GM18502 (cell line): ENCODE results near the gene ZNF417.
"Not testable (repeated sequence)": the region's sequence is repeated elsewhere in the genome, so short reads cannot be mapped to it uniquely, and the experiment has no call there.

Experiments used
- ATAC-seq: cut with Tn5 transposase; IDR thresholded peaks from one replicate; pipeline ENCODE4 v1.9.1; 2021; ENCODE audit warnings: mild to moderate bottlenecking; ENCODE audit not compliant: unreplicated experiment, poor library complexity

ZNF417 gene

DNA sequence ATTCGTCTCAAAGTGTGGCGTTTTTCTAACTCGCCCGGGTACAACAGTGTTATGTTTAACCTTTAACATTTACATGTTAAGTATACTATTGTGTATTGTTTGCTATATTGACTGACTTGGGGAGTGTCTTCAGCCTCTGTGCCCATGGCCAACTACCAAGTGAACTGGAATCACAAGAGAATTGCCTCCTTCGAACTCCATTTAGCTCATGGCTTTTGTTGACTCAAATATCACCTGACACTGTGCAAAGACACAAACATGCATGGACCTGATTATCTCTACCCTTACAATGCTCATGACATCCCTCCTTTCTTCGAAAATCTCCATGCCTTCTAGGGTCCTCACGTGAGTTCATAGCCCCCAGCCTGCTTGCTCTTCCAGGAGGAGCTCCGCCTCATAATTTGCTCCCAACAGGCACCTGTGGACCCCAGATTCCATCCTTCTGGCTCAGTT lies 28.3 kb downstream of the ZNF417 start:
- peak; percentile 14 for ATAC-seq

DNA sequence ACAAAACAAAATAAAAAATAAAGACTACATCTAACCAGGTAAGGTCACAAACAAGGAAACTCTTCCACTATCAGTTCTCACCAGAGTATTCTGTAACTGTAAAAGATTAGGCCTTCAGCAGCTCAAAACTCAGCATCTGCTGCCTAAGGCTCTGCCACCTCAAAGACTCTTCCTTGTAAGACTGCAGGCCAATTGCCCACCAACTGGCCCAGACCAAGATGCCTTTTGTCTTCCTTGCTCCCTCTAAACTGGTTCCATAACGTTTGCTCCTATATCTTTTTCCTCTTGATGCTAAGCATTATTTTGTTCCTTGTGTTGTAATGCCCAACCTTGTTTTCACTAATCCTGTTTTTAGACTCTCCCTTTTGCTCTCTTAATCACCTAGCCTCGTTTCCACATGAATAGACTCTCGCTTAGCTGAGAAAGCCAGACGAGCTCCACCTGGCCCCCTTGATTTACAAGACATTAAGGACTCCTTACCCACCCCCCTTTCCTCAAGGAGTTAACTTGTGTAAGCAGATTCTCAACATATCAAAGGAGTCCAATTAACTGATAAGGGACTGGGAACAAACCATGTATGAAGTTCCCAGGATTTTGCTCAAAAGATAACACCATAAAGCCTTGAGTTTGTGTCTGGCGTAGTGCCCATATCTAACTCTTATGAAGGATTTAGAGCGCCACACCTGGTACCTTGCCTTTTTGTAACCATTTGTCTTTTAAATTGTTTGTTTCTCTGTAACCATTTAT lies 29.0 kb downstream of the ZNF417 start:
- ATAC-seq: no peak

DNA sequence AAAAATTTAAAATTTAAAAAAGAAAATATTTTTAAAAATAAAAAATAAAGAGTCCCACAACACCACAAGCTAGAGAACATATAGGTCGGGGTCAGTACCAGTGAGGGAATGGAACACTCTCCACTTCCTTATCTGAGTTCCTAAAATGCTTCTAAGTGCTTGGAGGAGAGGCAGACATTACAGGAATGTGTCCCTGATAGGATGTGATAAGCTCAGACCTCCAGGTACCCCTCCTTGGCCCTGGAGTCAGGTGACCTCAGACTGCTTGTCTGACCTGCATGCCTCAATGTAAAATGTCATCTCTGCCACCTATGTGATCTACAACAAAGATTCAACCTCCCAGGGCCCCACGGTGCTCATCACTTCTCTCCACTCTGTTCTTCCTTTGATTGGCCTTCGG lies 30.3 kb downstream of the ZNF417 start:
- ATAC-seq: no peak

DNA sequence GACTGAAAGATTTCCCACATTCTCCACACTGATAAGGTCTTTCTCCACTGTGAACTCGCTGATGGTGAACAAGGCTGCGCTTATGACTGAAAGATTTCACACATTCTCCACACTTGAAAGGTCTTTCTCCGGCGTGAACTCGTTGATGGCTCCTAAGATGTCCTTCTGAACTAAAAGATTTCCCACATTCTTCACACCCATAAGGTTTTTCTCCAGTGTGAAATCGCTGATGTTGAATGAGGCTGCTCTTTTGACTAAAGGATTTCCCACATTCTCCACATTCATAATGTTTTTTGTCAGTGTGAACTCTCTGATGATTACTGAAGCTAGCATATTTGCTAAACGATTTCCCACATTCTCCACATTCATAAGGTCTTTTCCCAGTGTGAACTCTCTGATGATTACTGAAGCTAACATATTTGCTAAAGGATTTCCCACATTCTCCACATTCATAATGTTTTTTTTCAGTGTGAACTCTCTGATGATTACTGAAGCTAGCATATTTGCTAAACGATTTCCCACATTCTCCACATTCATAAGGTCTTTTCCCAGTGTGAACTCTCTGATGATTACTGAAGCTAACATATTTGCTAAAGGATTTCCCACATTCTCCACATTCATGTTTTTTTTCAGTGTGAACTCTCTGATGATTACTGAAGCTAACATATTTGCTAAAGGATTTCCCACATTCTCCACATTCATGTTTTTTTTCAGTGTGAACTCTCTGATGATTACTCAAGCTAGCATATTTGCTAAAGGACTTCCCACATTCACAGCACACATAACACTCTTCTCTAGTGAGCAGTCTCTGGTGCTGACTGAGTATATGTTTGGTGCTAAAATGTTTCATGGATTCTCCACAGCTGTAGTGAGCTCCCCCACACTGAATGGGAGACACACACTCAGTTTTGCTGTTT lies 42.3 kb downstream of the ZNF417 start:
- ATAC-seq: not testable (repeated sequence)

DNA sequence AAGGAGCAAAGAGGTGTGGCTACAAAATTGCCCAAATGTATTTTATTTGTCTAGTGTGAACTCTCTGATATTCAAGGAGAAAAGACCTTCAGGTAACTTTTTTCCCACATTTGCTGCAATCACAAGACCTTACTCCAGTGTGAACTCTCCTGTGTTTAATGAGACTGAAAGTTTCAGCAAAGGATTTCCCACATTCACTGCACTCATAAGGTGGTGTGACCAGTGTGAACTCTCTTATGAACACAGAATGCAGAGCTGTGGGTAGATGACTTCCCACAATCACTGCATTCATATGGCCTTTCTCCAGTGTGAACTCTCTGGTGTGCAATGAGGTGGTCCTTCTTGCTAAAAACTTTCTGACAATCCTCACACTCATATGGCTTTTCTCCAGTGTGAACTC lies 43.9 kb downstream of the ZNF417 start:
- ATAC-seq: no peak

DNA sequence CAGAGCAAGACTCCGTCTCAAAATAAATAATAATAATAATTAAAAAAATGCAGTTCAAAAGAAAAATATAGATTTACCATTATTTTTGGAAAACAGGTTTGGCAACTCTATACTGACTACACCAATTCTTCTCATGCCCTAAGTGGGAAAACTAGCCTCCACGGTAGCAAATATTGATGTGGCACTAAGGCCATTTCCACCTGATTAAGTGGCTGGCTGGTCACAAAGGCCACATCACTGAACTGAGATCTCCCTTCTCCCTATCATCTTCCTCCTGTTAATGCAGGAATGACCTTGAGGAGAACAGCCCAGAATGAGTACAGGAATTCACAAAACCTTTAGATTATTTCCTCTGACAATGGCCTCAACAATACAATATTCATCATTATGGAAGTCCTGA lies 46.2 kb downstream of the ZNF417 start:
- ATAC-seq: no peak

DNA sequence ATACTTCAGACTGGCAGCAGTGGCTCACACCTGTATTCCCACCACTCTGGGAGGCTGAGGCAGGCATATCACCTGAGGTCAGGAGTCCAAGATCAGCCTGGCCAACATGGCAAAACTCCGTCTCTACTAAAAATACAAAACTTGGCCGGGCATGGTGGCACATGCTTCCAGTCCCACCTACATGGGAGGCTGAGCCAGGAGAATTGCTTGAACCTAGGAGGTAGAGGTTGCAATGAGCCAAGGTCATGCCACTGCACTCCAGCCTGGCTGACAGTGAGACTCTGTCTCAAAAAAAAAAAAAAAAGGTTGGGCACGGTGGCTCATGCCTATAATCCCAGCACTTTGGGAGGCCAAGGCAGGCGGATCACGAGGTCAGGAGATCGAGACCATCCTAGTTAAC lies 46.7 kb downstream of the ZNF417 start:
- ATAC-seq: not testable (repeated sequence)

DNA sequence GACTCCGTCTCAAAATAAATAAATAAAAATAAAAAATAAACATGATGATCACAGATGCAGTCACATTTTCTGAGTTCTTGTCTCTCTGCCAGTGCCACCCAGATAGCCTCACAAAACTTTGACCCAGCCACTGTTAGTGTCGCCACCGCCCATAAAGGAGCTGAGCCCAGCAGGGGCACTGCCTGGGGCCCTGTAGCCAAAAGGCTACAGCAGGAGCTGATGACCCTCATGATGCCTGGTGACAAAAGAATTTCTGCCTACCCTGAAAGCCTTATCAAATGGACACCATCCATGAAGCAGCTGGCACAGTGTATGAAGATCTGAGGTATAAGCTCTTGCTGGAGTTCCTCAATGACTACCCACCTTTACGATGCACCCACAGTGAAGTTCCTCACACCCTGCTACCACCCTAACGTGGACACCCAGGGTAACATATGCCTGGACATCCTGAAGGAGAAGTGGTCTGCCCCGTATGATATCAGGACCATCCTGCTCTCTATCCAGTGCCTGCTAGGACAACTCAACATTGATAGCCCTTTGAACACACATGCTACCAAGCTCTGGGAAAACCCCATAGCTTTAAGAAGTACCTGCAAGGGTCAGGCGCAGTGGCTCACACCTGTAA lies 48.4 kb downstream of the ZNF417 start:
- no peak for ATAC-seq
